ENCODE results near the gene NUDT21.

GRCh38 chr16:56470232-56470631, 19.1 kb upstream of the NUDT21 start:
- TF ChIP-seq CEBPB (IDR thresholded peaks at IDR 0.05) = no peak
- no peak for TF ChIP-seq EP300 (IDR thresholded peaks at IDR 0.05; ENCODE audit: borderline replicate concordance)
- no peak for TF ChIP-seq YY1 (IDR thresholded peaks at IDR 0.05; ENCODE audit: low read depth)
- no peak for TF ChIP-seq RAD21 (IDR thresholded peaks at IDR 0.05; ENCODE audit: low read depth)
- TF ChIP-seq TAF1 (IDR thresholded peaks at IDR 0.05; ENCODE audit: low read depth) = no peak
- TF ChIP-seq FOXM1 (IDR thresholded peaks at IDR 0.05; ENCODE audit: borderline replicate concordance, low read depth) = no peak
- TF ChIP-seq NFIC (IDR thresholded peaks at IDR 0.05) = no peak
- no peak for TF ChIP-seq TCF12 (IDR thresholded peaks at IDR 0.05; ENCODE audit: low read depth)
- TF ChIP-seq ZBTB7A (IDR thresholded peaks at IDR 0.05; ENCODE audit: low read depth) = no peak
- TF ChIP-seq TEAD4 (IDR thresholded peaks at IDR 0.05) = no peak
- TF ChIP-seq REST (IDR thresholded peaks at IDR 0.05; ENCODE audit: low read depth) = no peak
- TF ChIP-seq MAX (IDR thresholded peaks at IDR 0.05) = no peak
- TF ChIP-seq CREB1 (IDR thresholded peaks at IDR 0.05; ENCODE audit: low read depth) = no peak

All from Ishikawa (cell line).